ENCODE measurements around the gene RBCK1.

The RBCK1 gene

GRCh38 chr20:437787-438486, 29.8 kb downstream of the RBCK1 start:
- no peak for TF ChIP-seq CTCF (IDR thresholded peaks at IDR 0.05; ENCODE audit: control extremely low read depth, extremely low read depth, low read depth, missing control alignments)
- ChIA-PET POLR2A (no interaction called here), CTCF (interaction anchor here (0.7 to 1.6 kb wide), 4 partner anchors 10 to 107 kb away, joined by 3 to 5 read pairs (median 4); no protein-coding TSS in a partner anchor)

GRCh38 chr20:438571-439469, 30.7 kb downstream of the RBCK1 start:
- no peak for DNase-seq (ENCODE audit: extremely low spot score)
- no peak for TF ChIP-seq CTCF (IDR thresholded peaks at IDR 0.05; ENCODE audit: control extremely low read depth, extremely low read depth, low read depth, missing control alignments)
- CTCF ChIA-PET = interaction anchor here (0.7 to 1.6 kb wide), 4 partner anchors 9 to 108 kb away, joined by 3 to 4 read pairs (median 3); no protein-coding TSS in a partner anchor
- POLR2A ChIA-PET = no interaction called here

More at GRCh38 chr20:437787-438486, 29.8 kb downstream of the RBCK1 start:
- no peak for DNase-seq (ENCODE audit: extremely low spot score)

GRCh38 chr20:440148-440547, 32.0 kb downstream of the RBCK1 start:
- TF ChIP-seq CTCF (IDR thresholded peaks at IDR 0.05; ENCODE audit: control extremely low read depth, extremely low read depth, low read depth, missing control alignments) = no peak
- DNase-seq (ENCODE audit: extremely low spot score) = no peak
- ChIA-PET CTCF (no interaction called here), POLR2A (no interaction called here)

- CTCF ChIA-PET = no interaction called here
- no peak for TF ChIP-seq CTCF (IDR thresholded peaks at IDR 0.05; ENCODE audit: control extremely low read depth, extremely low read depth, low read depth, missing control alignments)
- POLR2A ChIA-PET = no interaction called here
- DNase-seq (ENCODE audit: extremely low spot score) = no peak
These were observed 32.5 kb downstream of the RBCK1 start for GRCh38 chr20:440636-441035.

- no peak for DNase-seq (ENCODE audit: extremely low spot score)
- ChIA-PET POLR2A (no interaction called here), CTCF (no interaction called here)
- TF ChIP-seq CTCF (IDR thresholded peaks at IDR 0.05; ENCODE audit: control extremely low read depth, extremely low read depth, low read depth, missing control alignments) = no peak
These were observed 35.2 kb downstream of the RBCK1 start for GRCh38 chr20:443223-443775.

- DNase-seq (ENCODE audit: extremely low spot score) = no peak
- TF ChIP-seq CTCF (IDR thresholded peaks at IDR 0.05; ENCODE audit: control extremely low read depth, extremely low read depth, low read depth, missing control alignments) = no peak
- ChIA-PET POLR2A (no interaction called here), CTCF (interaction anchor here (1.1 kb wide), 1 partner anchor 50 kb away, joined by 3 read pairs; no protein-coding TSS in a partner anchor)
These were observed 36.0 kb downstream of the RBCK1 start for GRCh38 chr20:444117-444516.

Data from GM10248 (cell line).